Fibroblast of lung (primary cell): Measurements from ENCODE around the gene TRIM72.

Experiments
- CTCF ChIP-seq, 2 donors: IDR thresholded peaks in 1 of 2; conservative IDR thresholded peaks in 1 of 2; 1 replicate in 1 of 2; 2 replicates in 1 of 2; pipeline ENCODE4 v1.5.1; 2011 to 2012; ENCODE audit warnings: low read length in 2 of 2, control low read depth in 1 of 2, inconsistent platforms in 1 of 2, low read depth in 1 of 2, mild to moderate bottlenecking in 1 of 2
- EZH2 ChIP-seq: IDR thresholded peaks from 2 replicates; pipeline ENCODE4 v1.5.1; 2012; ENCODE audit warnings: low read length, control low read depth, mild to moderate bottlenecking; ENCODE audit errors: missing control alignments

DNA sequence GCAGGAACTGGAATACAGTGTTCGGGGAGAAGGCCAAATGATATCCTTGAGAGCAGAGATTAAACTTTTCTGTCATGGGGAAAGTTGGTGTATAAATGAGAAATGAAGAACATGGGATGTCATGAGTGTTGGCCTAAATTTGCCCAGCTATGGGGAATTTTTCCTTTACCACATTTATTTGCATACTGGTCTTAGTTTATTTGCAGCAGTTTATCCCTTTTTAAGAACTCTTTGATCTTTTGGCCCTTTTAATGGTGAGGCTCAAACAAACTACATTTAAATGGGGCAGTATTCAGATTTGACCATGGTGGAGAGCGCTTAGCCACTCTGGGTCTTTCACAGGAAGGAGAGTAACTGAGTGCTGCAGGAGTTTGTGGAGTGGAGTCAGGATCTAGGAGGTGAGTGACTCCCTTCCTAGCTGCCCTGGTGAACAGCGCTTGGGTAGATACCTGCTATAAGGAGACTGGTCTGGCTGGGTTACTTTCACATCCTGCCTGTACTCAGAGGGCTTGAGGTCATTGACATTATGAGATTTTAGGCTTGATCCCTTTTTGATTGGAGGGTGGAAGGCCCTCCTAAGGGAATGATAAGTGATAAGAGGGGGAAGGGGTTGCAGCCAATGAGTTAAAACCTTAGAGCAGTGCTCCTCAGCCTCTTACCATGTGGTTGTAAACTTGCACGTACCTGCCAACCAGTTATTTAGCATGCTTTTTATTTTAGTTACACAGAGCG is 22.1 kb upstream of the TRIM72 start:
- TF ChIP-seq CTCF (conservative IDR thresholded peaks at IDR 0.05 in 1 of 2, IDR thresholded peaks at IDR 0.05 in 1 of 2; ENCODE audit: low read depth in 1 of 2, low read length in 2 of 2) (no peak), EZH2 (no peak)
